ENCODE measurements around the gene GRM4. TPM values are rescaled to one million over a fixed set of nuclear protein-coding genes. Genes with fewer than 3 reads are reported as not detected.

Gene GRM4
- polyA plus RNA-seq, 1 of the 3 experiments (the other 2 are of a cell fraction): not detected

GRCh38 chr6:34152806-34153520, 7.1 kb upstream of the GRM4 start:
- Histone ChIP-seq H4K20me1 (ENCODE audit: insufficient read depth) (no peaks in the 10 kb centered on the region), H2AFZ (ENCODE audit: low read depth) (no peak overlapping the region), H3F3A (replicated peaks; ENCODE audit: insufficient read depth) (no peaks in the 10 kb centered on the region), H3K4me3 (ENCODE audit: low read depth in 2 of 2, low read length in 1 of 2) (no peak overlapping the region), H3K4me1 (ENCODE audit: control insufficient read depth in 1 of 2, insufficient read depth in 2 of 2, low read depth in 1 of 2, low read length in 1 of 2) (peaks cover 0 to 2% of the 10 kb centered on the region in 2 experiments; a peak in 1 of 4 replicates), H3K27ac (ENCODE audit: low read depth in 2 of 2, low read length in 1 of 2) (no peak overlapping the region), H3K9me3 (no peaks in the 10 kb centered on the region), H3K36me3 (replicated peaks in 1 of 2; ENCODE audit: control insufficient read depth in 1 of 2, insufficient read depth in 2 of 2, low read length in 1 of 2) (no peaks in the 10 kb centered on the region), H3K9me2 (no peaks in the 10 kb centered on the region), H3K9ac (no peak overlapping the region), H3K79me2 (ENCODE audit: insufficient read depth) (no peaks in the 10 kb centered on the region), H3K27me3 (ENCODE audit: insufficient read depth) (peaks cover 37% of the 10 kb centered on the region), H3K4me2 (no peak overlapping the region)
- ChIA-PET CTCF (interaction anchor here (0.7 to 11.2 kb wide), 9 partner anchors 10 to 441 kb away, joined by 3 to 204 read pairs (median 6); partner anchors contain the start of gene UQCC2), POLR2A (interaction anchor here (0.5 kb wide), 1 partner anchor 99 kb away, joined by 3 read pairs; no protein-coding TSS in a partner anchor)
- 74% methylated on average over 8 of the region's 10 CpGs for WGBS (ENCODE audit: low lambda C conversion rate)
- TF ChIP-seq MXI1 (IDR thresholded peaks at IDR 0.05; ENCODE audit: low read depth, low read length) (no peak), JUND (IDR thresholded peaks at IDR 0.05) (no peak), CTCF (IDR thresholded peaks at IDR 0.05) (no peak)
- peak; percentile 26 for DNase-seq

GRCh38 chr6:34152042-34152524, 6.2 kb upstream of the GRM4 start:
- Histone ChIP-seq H2AFZ (ENCODE audit: low read depth) (no peak overlapping the region), H3K4me1 (ENCODE audit: control insufficient read depth in 1 of 2, insufficient read depth in 2 of 2, low read depth in 1 of 2, low read length in 1 of 2) (peaks cover 0 to 2% of the 10 kb centered on the region in 2 experiments; a peak in 1 of 4 replicates), H3K9me2 (no peaks in the 10 kb centered on the region), H3K79me2 (ENCODE audit: insufficient read depth) (no peaks in the 10 kb centered on the region), H3K4me3 (ENCODE audit: low read depth in 2 of 2, low read length in 1 of 2) (no peak overlapping the region), H3K27me3 (ENCODE audit: insufficient read depth) (peaks cover 37% of the 10 kb centered on the region), H3K9ac (no peak overlapping the region), H3K36me3 (replicated peaks in 1 of 2; ENCODE audit: control insufficient read depth in 1 of 2, insufficient read depth in 2 of 2, low read length in 1 of 2) (no peaks in the 10 kb centered on the region), H4K20me1 (ENCODE audit: insufficient read depth) (no peaks in the 10 kb centered on the region), H3K9me3 (no peaks in the 10 kb centered on the region), H3F3A (replicated peaks; ENCODE audit: insufficient read depth) (no peaks in the 10 kb centered on the region), H3K4me2 (no peak overlapping the region), H3K27ac (ENCODE audit: low read depth in 2 of 2, low read length in 1 of 2) (no peak overlapping the region)
- TF ChIP-seq TCF12 (IDR thresholded peaks at IDR 0.05): no peak
- no peak for TF ChIP-seq USF1 (IDR thresholded peaks at IDR 0.05; ENCODE audit: borderline replicate concordance, low read depth)
- no peak for TF ChIP-seq IRF3 (IDR thresholded peaks at IDR 0.05; ENCODE audit: low read depth, low read length)
- TF ChIP-seq FOSL2 (IDR thresholded peaks at IDR 0.05; ENCODE audit: borderline replicate concordance, low read depth): no peak
- no peak for TF ChIP-seq RFX5 (IDR thresholded peaks at IDR 0.05; ENCODE audit: low read length)
- ChIA-PET POLR2A (interaction anchor here (0.5 kb wide), 1 partner anchor 98 kb away, joined by 3 read pairs; no protein-coding TSS in a partner anchor), CTCF (interaction anchor here (1.0 to 11.2 kb wide), 8 partner anchors 9 to 441 kb away, joined by 4 to 204 read pairs (median 6); partner anchors contain the start of gene UQCC2)
- DNase-seq: peak; percentile 21
- 77% methylated on average over 5 of the region's 9 CpGs for WGBS (ENCODE audit: low lambda C conversion rate)

Data from SK-N-SH (cell line).